Middle frontal gyrus (tissue), 1 donor: Measurements from ENCODE around the gene NELFB.

Experiments used
- DNase-seq: peaks from one replicate; pipeline ENCODE4 v3.0.0-alpha.2; 2015; ENCODE audit warnings: low spot score; ENCODE audit errors: extremely low spot score

Gene NELFB

DNA sequence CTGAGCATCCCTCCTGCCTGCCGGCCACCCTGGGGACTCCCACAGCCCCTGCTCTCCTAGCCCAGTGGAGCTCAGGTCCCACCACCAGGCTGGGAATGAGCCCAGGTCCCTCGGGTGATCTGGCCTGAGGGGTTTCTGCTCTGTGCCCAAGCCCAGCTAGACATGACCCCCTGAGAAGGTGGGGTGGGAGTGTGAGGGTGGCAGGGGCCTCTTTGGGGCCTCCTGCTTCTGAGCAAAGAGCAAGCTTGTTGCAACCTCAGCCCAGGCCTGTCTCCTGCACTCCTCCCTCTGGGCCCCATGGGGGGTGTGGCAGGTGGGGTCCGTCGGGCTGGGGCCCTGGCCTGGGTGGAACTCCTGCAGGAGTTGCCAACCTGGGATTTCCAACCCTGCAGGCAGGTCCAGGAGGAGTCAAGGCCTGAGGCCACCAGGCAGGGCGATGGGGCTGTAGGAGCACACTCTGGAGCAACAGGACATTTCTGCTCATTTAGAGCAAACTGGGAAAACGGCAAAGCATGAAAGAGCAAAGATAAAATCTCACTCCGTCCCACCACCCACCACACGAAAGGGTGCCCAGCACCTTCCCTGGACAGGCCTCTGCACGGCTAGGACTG, 58.3 kb downstream of the NELFB start:
- DNase-seq = no peak

DNA sequence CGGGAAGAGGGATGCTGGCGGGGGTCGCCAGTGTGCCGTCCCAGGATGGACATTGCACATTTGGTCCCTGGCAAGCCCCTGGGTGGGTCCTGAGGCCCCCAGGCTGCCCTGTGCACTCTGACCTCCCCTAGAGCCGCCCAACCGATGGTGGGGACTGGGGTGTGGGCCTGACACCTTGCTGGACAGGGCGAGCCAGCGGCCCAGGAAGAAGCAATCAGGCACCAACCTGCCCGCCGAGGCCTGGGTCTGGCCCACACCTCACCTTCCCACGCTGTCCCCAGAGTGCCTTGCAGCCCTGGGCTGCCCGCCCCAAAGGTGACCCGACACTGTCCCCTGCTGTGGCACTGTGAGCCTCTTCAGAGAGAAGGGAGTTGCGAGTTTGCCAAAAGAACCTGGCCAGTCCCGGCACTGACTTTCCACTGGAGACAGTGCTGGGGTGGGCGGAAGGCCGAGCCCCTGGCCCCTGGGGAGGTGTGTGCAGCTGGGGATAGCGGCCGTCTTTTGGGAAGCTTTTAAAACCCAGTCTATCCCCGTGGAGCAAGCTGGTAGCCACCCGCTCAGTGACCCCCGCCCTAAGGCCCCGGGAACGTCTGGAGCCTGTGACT, 58.9 kb downstream of the NELFB start:
- no peak for DNase-seq

DNA sequence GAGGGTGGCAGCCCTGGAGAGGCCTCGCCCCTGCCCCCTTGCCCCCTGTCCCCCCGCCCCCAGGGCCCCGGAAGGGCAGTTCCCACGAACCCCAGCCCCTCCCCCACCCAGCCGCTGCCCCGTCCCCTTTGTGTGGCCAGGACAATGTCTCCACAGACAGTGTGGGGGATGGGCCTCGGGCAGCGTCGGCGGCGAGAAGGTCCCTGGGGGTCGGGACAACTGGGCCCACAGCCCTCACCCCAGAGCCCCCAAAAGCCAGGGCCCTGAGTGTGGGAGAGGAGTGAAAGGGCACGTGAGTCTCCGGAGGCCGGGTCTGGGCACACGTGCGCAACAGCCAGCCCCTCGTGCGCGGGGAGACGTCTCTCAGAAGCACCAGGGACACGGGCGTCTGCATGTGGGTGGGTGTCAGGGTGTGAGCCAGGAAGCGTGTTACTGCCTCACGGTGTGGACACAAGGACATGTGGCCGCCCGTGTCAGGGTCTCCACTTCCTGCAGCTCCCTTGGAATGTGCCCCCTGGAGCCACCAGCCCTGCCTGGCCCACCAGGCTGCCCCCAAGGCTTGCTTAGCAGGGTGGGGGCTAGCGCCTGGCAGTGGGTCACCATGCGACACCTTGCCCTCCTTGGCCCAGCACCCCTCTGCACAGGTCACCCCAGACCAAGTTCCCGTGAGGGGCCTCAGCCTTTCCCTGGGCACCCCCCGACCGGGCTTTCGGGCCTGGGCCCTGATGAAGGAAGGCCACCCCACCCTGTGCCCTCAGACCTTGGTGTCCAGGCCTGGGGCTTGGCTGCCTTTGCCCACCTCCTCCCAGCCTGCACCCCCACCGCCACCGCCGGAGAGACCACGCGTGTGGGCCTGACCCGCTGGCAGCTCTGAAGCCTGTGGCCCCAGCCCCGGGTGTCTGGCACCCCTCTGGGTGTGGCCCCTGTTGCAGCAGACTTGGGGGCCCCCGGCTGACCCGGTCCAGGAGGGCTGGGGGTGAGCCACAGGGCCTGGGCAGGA, 59.7 kb downstream of the NELFB start:
- DNase-seq = no peak

DNA sequence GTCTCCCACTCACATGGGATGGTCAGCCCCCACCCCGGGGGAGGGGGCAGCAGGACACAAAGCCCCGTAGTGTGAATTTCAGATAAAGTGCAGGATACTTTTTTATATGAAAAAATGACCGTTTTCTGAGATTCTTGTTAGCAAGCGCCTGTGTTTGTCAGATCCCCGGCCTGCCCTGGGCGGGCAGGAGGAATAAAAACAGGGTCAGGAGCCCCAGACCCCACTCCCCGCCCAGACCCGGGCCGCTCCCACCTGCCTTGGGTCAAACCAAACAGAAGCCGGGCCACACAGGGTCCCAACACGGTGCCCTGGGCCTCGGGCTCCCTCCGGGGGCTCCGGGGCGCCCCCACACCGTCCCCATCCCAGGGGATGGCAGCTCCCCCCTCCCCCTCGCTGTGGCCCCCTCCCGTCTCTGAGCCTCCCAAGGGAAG, 60.5 kb downstream of the NELFB start:
- DNase-seq = no peak

DNA sequence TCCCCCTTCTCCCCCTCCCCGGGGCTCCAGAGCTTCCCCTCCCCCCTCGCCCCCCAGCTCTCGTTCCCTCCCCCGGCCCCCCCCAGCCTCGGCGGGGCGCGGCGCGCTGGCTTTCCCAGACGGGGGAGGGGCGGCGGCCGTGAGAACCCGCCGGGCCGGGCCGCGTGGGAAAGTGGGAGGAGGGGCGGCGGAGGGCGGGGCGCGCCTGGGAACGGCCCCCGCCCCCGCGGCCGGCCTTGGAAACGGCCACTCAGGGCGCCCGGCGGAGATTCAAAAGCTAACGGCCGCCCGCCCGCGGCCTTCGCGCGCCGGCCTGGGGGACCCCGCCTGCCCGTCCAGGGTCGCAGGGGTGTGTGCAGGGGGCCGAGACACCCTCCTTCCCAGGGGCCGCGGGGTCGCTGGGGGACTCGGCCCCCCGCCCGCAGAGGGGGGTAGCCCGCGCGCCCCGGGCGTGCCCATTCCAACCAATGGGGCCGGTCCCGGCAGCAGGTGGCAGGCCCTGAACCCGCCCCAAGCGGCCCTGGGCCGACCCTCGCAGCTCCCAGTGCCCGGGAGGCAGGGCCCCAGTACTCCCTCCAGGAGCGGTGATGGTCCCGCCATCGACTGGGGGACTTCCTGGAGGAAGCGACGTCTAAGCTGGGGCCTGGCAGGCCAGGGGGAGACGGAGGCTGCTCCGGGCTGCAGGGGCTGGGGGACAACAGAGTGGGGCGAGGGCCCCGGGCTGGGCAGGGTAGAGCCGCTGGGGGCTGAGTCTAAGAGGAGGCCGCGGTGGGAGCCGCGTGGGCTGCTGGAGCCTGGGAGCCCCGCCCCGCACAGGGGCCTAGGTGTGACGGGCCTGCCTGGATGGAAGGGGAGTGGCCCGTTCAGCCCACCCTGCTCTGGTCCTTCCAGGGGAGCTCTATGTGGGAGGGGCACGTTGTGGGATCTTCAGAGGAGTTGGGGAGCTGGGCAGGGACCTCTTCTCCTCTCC, 61.2 kb downstream of the NELFB start:
- DNase-seq = no peak

DNA sequence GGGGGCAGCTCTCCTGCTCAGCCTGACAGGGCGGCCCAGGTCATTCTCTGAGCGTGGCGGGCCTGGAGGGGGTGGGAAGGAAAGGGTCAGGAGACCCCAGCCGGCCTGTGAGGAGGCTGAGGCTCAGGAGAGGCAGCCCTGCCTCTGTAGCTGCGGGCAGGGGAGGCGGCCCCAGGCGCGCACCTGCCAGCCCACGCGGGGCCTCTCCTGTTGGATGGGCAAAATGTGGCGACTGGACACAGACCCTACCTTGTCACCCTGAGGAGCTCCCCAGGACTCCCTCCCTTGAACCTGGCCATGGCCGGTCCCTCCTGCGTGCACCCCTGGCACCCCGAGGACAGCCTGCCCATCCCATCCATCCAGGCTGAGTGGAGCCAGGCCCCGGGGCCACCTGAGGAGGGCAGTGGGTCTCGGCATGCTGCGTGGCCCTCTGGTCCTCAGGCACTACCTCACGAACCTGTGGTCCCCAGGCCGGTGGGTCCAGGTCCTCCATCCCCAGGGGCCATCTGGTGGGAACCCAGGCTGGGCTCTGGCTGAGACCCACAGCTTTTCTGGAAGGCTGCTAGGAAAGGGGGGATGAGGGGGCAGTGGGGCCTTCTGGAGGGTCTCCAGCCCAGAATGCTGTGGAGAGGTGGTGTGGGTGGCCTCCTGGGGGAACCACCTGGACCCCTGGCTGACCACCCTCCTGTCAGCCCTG, 62.0 kb downstream of the NELFB start:
- DNase-seq = no peak

DNA sequence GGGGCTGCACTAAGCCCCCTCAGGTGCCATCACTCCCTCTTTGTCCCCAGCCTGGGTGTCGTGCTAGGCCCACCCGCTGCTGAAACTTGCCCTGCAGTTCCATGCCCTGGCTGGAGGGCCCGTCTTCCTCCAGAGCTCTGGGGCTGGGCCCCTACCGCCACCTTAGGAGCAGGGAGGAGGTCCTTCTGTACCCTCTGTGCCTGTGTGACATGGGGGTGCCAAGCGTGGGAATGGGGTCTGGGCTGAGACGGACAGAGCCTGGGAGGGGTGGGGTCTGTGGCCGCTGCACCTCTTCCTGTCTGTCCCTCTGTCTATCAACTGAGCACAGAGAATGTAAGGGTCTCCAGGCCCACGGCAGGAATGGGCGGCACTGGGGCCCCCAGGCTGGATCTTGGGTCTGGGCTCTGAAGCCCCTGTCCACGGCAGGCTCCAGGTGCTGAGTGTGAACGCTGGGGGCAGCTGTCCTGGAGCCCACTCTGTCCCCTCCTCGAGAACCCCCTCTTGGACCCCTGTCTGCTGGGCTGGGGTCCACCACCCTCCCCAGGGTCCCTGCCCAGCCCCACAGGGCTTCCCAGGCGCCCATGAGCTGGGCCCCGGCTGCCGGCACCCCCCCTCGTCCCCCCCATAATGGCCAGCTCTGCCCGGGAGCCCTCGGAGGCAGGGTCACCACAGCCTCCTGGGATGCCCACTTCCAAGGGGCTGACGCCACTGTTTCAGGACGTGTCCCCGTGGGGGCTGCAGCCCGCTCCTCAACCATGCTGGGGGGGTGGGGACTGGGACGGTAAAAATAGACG, 62.8 kb downstream of the NELFB start:
- no peak for DNase-seq

DNA sequence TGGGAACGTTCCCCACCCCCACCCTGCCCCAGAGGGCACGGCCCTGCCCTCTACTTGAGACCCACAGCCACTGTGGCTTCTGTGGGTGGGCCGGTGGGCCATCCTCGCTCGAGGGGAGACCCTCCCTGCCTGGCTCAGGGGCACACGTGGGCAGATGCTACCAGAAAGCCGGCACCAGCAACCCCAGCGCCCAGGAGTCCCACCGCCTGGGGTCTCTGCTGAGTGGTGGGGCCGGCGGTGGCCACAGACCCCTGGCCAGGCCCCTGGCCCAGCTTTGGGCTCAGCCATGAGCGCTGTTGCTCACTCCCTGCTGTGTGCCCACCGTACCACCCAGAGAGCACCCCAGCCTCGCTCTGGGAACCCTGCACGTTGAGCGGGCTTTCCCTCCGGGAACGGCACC, 63.5 kb downstream of the NELFB start:
- DNase-seq = no peak

DNA sequence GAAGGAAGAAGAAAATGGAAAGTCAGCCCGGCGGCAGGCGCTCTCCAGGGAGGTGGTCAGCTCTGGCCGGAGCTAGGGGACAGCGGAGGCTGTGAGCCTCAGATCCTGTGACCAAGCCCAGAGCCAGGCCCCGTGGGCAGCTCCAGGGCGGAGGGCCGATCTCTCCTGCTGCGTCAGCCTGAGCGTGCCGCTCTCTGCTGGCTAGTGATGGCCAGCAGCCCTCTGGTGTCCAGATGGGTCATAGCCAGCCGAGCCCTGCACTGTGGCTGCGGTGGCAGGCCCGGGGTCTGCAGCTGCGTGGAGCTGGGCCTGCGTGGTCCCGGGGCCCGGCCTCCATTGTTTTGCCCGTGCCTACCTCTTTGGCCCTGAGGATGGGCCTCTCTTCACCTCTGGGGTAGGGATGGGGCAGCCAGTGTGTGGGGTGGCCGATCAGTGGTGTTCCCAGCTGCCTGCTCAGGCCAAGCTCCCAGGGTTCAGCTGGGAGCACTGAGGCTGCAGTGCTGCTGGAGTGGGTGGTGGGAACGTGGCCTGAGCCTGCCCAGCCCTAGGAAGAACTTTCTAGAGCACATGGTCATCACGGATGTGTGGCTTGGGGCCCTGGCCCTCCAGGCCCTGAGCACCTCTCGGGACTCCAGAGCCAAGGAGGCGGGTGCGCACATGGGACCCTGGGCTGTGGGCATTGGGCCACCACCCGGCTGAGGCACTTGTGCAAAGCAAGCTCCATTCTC, 64.0 kb downstream of the NELFB start:
- no peak for DNase-seq

DNA sequence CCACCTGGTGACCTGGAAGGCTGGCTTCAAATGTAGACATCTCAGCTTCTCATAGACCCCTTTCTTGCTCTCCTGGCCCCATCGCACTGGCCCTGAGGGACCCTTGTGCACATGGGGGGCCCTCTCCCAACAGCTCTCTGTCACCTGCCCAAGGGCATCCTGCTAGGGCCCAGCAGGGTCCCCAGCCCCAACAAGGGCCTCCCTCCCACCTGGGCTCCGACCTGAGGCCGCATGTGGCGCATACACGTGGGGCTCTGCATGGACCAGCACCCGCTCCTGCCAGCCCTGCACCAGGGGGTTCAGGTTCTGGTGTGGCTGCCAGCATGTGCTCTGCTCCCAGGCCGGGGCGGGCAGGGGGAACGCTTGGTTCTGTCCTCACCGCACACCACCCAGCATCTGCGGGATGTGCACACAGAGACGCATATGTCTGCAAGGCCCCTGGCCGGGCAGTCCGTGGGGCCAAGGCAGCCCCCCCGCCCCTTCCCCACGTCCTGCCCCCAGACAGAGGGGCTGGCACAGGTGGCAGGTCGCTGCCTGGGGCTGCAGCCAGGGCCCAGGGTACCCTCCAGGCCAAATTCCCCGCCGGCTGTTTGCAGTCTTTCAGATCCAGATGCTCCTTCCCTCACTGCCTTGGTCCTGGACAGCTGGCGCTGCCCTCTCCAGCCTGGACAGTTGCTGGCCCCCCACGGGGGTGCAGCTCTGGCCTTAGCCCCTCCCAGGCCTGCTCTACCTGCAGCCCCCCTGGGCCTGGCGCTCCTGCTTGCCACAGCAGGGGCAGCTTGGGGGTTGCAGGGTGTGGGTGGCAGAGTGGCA, 64.8 kb downstream of the NELFB start:
- DNase-seq = no peak

DNA sequence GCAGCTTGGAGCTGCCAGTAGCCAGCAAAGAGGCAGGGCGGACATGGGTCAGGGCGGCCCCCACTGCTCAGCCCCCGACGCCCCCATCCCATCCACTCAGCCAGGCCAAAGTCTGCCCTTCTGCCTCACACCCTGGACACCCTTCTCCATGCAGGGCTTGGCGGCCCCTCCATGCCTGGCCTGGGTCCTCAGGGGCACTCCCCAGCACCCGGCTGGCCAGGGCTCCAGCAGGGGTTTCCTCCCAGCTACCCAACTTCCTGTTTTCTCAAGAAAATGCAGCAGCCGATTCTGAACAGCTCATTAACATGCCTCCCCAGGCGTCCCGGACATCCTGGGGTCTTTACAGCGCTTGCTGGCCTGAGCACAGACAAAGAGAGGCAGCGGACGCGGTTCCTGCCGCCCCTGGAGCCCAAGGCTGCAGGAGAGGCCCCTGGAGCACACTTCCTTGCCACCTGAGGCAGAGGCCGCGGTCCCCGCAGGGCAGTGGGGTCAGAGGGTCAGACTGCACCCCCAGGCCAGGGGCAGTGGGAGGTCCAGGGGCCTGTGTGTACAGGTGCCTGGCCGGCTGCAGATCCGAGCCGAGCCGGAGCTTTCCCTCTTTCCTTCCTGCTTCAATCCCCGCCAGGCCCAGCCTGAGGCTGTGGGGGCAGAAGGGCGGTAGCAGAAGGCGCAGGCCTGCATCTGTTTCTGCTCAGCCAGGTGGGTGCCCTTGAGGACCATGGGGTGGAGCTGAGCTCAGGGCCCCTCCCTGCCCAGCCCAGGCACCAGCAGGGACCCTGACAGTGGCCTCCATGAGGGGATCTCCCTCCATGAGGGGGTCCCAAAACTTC, 65.6 kb downstream of the NELFB start:
- no peak for DNase-seq

DNA sequence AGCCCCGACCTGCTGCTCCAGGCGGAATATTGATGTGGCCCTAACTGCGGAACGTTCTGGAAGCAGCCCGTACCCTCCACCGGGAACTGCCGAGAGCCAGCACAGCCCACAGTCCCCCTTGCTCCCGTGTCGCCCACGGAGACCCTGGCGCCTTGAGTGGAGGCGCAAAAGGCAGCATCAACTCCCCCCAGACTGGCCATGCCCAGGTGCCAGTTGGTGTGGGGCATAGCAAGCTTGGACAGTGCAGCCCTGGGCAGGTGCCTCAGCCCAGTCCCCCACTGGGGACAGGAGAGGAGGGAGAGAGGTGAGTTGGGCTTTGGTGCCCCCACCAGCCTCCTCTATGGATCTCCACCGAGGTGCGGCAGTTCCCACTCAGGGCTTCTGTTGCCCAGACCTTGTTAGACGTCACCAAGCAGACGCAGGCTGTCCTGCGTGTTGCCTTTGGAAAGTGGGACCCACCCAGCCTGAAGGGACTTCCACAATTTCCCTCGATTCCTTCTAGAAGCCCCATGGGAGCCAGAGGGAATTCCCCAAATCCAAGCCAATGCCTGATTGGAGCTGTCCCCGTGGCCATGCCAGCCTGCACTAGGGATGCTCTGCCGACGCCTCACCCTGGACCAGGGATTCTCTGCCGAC, 66.7 kb downstream of the NELFB start:
- no peak for DNase-seq
